Osteoblast (primary cell): ENCODE measurements around the gene ORMDL3. TPM values are rescaled to one million over a fixed set of nuclear protein-coding genes. Genes with fewer than 3 reads are reported as not detected.

ENCODE experiments used
- DNase-seq: peaks from one replicate; pipeline ENCODE4 v3.0.0; 2011; ENCODE audit warnings: low spot score, mixed read lengths; ENCODE audit not compliant: insufficient read length; ENCODE audit errors: missing footprints
- H2AFZ ChIP-seq: 2 replicates; pipeline ENCODE4 v1.6.0; 2011; ENCODE audit warnings: mild to moderate bottlenecking, low read length
- H3K27ac ChIP-seq: 2 replicates; pipeline ENCODE4 v1.5.1; 2011; ENCODE audit warnings: mild to moderate bottlenecking, low read depth, low read length, moderate library complexity
- H3K27me3 ChIP-seq: 2 replicates; pipeline ENCODE4 v1.6.0; 2012; ENCODE audit warnings: mild to moderate bottlenecking, control low read depth, inconsistent platforms, low read length, moderate library complexity; ENCODE audit not compliant: insufficient read depth
- H3K36me3 ChIP-seq: 2 replicates; pipeline ENCODE4 v1.5.1; 2011; ENCODE audit warnings: mild to moderate bottlenecking, low read length, control low read depth, moderate library complexity; ENCODE audit not compliant: insufficient read depth
- H3K4me1 ChIP-seq: 2 replicates; pipeline ENCODE4 v1.5.1; 2011; ENCODE audit warnings: mild to moderate bottlenecking, low read length, control low read depth, moderate library complexity; ENCODE audit not compliant: insufficient read depth
- H3K4me2 ChIP-seq: 2 replicates; pipeline ENCODE4 v1.6.0; 2011; ENCODE audit warnings: mild to moderate bottlenecking, low read length; ENCODE audit not compliant: insufficient read depth
- H3K4me3 ChIP-seq: fragments of 200-600 bp; sonication (generic); 3 replicates; pipeline ENCODE4 v1.5.1; 2012; ENCODE audit warnings: mild to moderate bottlenecking, low read length, inconsistent platforms; ENCODE audit not compliant: insufficient read depth
- H3K79me2 ChIP-seq: 2 replicates; pipeline ENCODE4 v1.6.0; 2012; ENCODE audit warnings: mild to moderate bottlenecking, low read length, control low read depth, inconsistent platforms; ENCODE audit not compliant: insufficient read depth
- H3K9me3 ChIP-seq: 2 replicates; pipeline ENCODE4 v1.5.1; 2011; ENCODE audit warnings: low read depth, low read length, control low read depth
- H4K20me1 ChIP-seq: 2 replicates; pipeline ENCODE4 v1.6.0; 2012; ENCODE audit warnings: mild to moderate bottlenecking, low read length, control low read depth; ENCODE audit not compliant: insufficient read depth
- CTCF ChIP-seq: IDR thresholded peaks from 2 replicates; pipeline ENCODE4 v1.5.1; 2011; ENCODE audit warnings: mild to moderate bottlenecking, low read depth, low read length, moderate library complexity; ENCODE audit errors: extremely low read depth
- total RNA-seq: library from RNA; depleted of rRNA; stranded (reverse); fragments of >200 nt; gene quantifications from 2 replicates; pipeline ENCODE4 v1.2.3, GENCODE V29; 2012

Gene ORMDL3, protein sequence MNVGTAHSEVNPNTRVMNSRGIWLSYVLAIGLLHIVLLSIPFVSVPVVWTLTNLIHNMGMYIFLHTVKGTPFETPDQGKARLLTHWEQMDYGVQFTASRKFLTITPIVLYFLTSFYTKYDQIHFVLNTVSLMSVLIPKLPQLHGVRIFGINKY
- total RNA-seq: 39.8 and 46.6 TPM in 2 replicates

DNA sequence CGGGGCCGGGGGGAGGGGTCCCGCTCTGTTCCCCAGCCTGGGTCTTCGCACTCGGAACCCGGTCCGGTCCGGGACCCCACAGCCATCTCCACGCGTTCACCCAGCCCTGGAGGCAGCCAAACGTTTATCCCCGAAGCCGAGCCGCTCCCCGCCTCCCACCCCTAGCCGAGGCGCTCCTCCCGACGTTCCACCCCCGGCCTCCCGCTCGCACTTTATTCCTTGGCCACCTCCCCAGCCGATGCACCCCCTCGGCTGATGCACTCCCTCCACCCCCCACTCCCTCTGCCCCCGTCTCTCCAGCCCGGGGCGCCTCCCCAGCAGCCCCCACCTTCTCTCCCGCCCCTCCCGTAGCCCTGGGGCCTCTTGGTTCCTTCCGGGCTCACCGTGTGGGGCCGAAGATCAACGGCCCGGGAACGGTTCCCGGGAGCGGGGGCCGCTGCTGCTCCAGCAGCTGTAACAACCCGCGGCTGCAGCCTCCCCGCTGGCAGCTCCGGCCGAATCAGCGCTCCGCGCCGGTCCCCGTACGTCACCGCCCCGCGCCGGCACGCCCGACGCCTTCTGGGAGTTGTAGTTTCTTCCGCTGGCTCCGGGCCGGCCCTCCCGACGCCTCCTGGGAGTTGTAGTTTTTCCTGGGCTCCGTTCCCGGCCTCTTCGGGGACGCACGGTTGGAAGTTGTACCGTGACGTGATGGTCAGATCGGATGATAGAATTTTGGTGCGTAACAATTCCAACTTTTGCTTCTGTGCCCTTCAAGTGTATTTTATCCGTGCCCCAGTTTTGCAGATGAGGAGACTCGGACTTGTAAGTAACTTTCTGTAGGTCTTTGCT lies at the start of gene ORMDL3, which contains the start of gene LRRC3C:
Gene ORMDL3 (minus strand): TSS at position 501 of the 828 bp plus-strand sequence. CDS start 3,398 bp downstream, outside the sequence.
Gene LRRC3C (plus strand): TSS at position 632 of the 828 bp plus-strand sequence. CDS start 13,792 bp downstream, outside the sequence.
- H3K4me1 ChIP-seq: peaks cover 56% of the 10 kb centered on the region
- H3K9me3 ChIP-seq: no peaks in the 10 kb centered on the region

GRCh38 chr17:39975801-39976200 lies 48.4 kb upstream of the ORMDL3 start:
- H3K4me2 ChIP-seq: no peak overlapping the region
- no peak overlapping the region for H3K27ac ChIP-seq
- no peaks in the 10 kb centered on the region for H3K27me3 ChIP-seq
- no peak for DNase-seq
- H2AFZ ChIP-seq: no peak overlapping the region
- no peaks in the 10 kb centered on the region for H4K20me1 ChIP-seq
- no peak overlapping the region for H3K4me3 ChIP-seq
- TF ChIP-seq CTCF: no peak
- H3K4me1 ChIP-seq: peaks cover 29% of the 10 kb centered on the region
- no peaks in the 10 kb centered on the region for H3K9me3 ChIP-seq
- H3K79me2 ChIP-seq: peaks cover 2% of the 10 kb centered on the region
- H3K36me3 ChIP-seq: no peaks in the 10 kb centered on the region

More for the DNA sequence above, at the start of gene ORMDL3, which contains the start of gene LRRC3C:
- peak; percentile 97 for DNase-seq
- Histone ChIP-seq H3K27ac (peak within 1 kb of the TSS; percentile 97), H3K4me2 (peak within 1 kb of the TSS; percentile 94), H2AFZ (peak within 1 kb of the TSS; percentile 92), H3K36me3 (peaks cover 16% of the 10 kb centered on the region), H3K4me3 (peak within 1 kb of the TSS; percentile 91), H3K27me3 (no peaks in the 10 kb centered on the region), H3K79me2 (peaks cover 46% of the 10 kb centered on the region), H4K20me1 (peaks cover 49% of the 10 kb centered on the region)
- no peak for TF ChIP-seq CTCF

- TF ChIP-seq CTCF: no peak
- H3K4me2 ChIP-seq: no peak overlapping the region
- H3K4me1 ChIP-seq: peaks cover 21% of the 10 kb centered on the region
- no peak for DNase-seq
- peaks cover 7% of the 10 kb centered on the region for H3K27me3 ChIP-seq
- H3K27ac ChIP-seq: no peak overlapping the region
- no peak overlapping the region for H2AFZ ChIP-seq
- no peaks in the 10 kb centered on the region for H3K79me2 ChIP-seq
- no peaks in the 10 kb centered on the region for H3K9me3 ChIP-seq
- no peak overlapping the region for H3K4me3 ChIP-seq
- no peaks in the 10 kb centered on the region for H3K36me3 ChIP-seq
- H4K20me1 ChIP-seq: no peaks in the 10 kb centered on the region
Observed at GRCh38 chr17:39974433-39974832, 47.0 kb upstream of the ORMDL3 start.

DNA sequence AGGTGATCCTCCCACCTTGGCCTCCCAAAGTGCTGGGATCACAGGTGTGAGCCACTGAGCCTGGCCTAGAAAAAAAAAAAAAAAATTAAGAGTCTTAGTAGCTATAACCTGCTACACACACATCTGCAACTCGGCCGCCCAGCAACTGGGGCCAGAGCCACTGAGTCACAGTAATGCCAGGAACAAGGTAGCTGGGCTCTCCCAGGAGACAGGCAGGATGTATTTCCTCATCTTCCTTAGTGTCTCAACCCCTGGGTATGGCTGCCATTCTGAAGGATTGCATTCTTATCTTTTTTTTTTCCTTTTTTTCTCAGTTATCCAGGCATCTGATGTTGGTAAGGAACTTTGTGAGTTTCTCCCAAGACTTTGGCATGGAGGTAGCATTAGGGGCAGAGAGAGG lies 46.1 kb upstream of the ORMDL3 start:
- TF ChIP-seq CTCF: no peak
- H3K4me2 ChIP-seq: no peak overlapping the region
- peaks cover 14% of the 10 kb centered on the region for H3K4me1 ChIP-seq
- H3K79me2 ChIP-seq: no peaks in the 10 kb centered on the region
- H3K9me3 ChIP-seq: no peaks in the 10 kb centered on the region
- DNase-seq: no peak
- no peaks in the 10 kb centered on the region for H3K36me3 ChIP-seq
- peaks cover 10% of the 10 kb centered on the region for H3K27me3 ChIP-seq
- peak overlapping the region; percentile 1 for H2AFZ ChIP-seq
- no peak overlapping the region for H3K4me3 ChIP-seq
- H3K27ac ChIP-seq: no peak overlapping the region
- H4K20me1 ChIP-seq: no peaks in the 10 kb centered on the region
